Activated CD4-positive, alpha-beta T cell treated with anti-CD3 and anti-CD28 coated beads, Interleukin-2, amount 10 ng/mL, durations not matched to agents 7 days and 5 days (primary cell): ENCODE results near the gene DBX2. TPM values are rescaled to one million over a fixed set of nuclear protein-coding genes. Genes with fewer than 3 reads are reported as not detected.
"Not testable (repeated sequence)": the region's sequence is repeated elsewhere in the genome, so short reads cannot be mapped to it uniquely, and the experiment has no call there.

Experiments
- CTCF ChIA-PET: fragments of 350-600 bp; sonication (Branson Sonifier 250); formaldehyde crosslinking; loops from one replicate; lab custom pipeline; 2021; ENCODE audit warnings: antibody characterized with exemption; lab: Charles Lee
- POLR2A ChIA-PET: fragments of 350-600 bp; sonication (Branson Sonifier 250); formaldehyde crosslinking; loops from one replicate; lab custom pipeline; 2021; ENCODE audit warnings: antibody characterized with exemption; lab: Charles Lee
- DNase-seq: peaks from one replicate; pipeline ENCODE4 v3.0.0-alpha.2; 2020
- H3K27ac Mint-ChIP-seq: one replicate; pipeline ENCODE4 v1.8.0; 2021; ENCODE audit warnings: mild to moderate bottlenecking, moderate library complexity, mixed read lengths
- H3K27me3 Mint-ChIP-seq: one replicate; pipeline ENCODE4 v1.8.0; 2021; ENCODE audit warnings: mixed read lengths
- H3K36me3 Mint-ChIP-seq: one replicate; pipeline ENCODE4 v1.8.0; 2021; ENCODE audit warnings: low read depth, mixed read lengths
- H3K4me1 Mint-ChIP-seq: one replicate; pipeline ENCODE4 v1.8.0; 2021; ENCODE audit warnings: mixed read lengths
- H3K4me3 Mint-ChIP-seq: one replicate; pipeline ENCODE4 v1.8.0; 2021; ENCODE audit warnings: mild to moderate bottlenecking, moderate library complexity, mixed read lengths
- H3K9me3 Mint-ChIP-seq: one replicate; pipeline ENCODE4 v1.8.0; 2021; ENCODE audit warnings: mixed read lengths
- total RNA-seq, 2 experiments: library from RNA; stranded (reverse); gene quantifications; one replicate each; pipeline ENCODE4 v1.2.3, GENCODE V29; 2021

Gene DBX2
- total RNA-seq, 2 experiments from 2014 or later = not detected

- DNase-seq, H3K36me3 Mint-ChIP-seq, H3K9me3 Mint-ChIP-seq, H3K27ac Mint-ChIP-seq, POLR2A ChIA-PET, H3K4me3 Mint-ChIP-seq, H3K4me1 Mint-ChIP-seq: not testable (repeated sequence)
- CTCF ChIA-PET = interaction anchor here (0.6 kb wide), 1 partner anchor 1162 kb away, joined by 3 read pairs; no protein-coding TSS in a partner anchor
- peaks cover 18% of the 10 kb centered on the region for H3K27me3 Mint-ChIP-seq
These were observed 66.0 kb downstream of the DBX2 start for GRCh38 chr12:44984863-44985262.

- Mint-ChIP-seq H3K36me3 (no peaks in the 10 kb centered on the region), H3K27me3 (peaks cover 12% of the 10 kb centered on the region), H3K4me1 (no peaks in the 10 kb centered on the region), H3K27ac (no peak overlapping the region), H3K9me3 (no peaks in the 10 kb centered on the region), H3K4me3 (no peak overlapping the region)
- ChIA-PET CTCF (no interaction called here), POLR2A (no interaction called here)
- DNase-seq = no peak
These were observed 71.0 kb downstream of the DBX2 start for GRCh38 chr12:44979918-44980317.

- no peak for DNase-seq
- Mint-ChIP-seq H3K36me3 (no peaks in the 10 kb centered on the region), H3K4me1 (no peaks in the 10 kb centered on the region), H3K9me3 (no peaks in the 10 kb centered on the region), H3K27ac (no peak overlapping the region), H3K27me3 (peaks cover 2% of the 10 kb centered on the region), H3K4me3 (no peak overlapping the region)
- POLR2A ChIA-PET = no interaction called here
- CTCF ChIA-PET = no interaction called here
These were observed 74.7 kb downstream of the DBX2 start for GRCh38 chr12:44976246-44976645.

GRCh38 chr12:44972746-44973421 is 78.0 kb downstream of the DBX2 start:
- no peaks in the 10 kb centered on the region for H3K9me3 Mint-ChIP-seq
- no peaks in the 10 kb centered on the region for H3K36me3 Mint-ChIP-seq
- peaks cover 2% of the 10 kb centered on the region for H3K27me3 Mint-ChIP-seq
- H3K4me1 Mint-ChIP-seq = peaks cover 12% of the 10 kb centered on the region
- H3K4me3 Mint-ChIP-seq = no peak overlapping the region
- CTCF ChIA-PET = no interaction called here
- H3K27ac Mint-ChIP-seq = no peak overlapping the region
- POLR2A ChIA-PET = no interaction called here
- peak; percentile 9 for DNase-seq

GRCh38 chr12:44968965-44969364 is 81.9 kb downstream of the DBX2 start:
- no peaks in the 10 kb centered on the region for H3K36me3 Mint-ChIP-seq
- peaks cover 3% of the 10 kb centered on the region for H3K9me3 Mint-ChIP-seq
- peaks cover 14% of the 10 kb centered on the region for H3K4me1 Mint-ChIP-seq
- POLR2A ChIA-PET = no interaction called here
- peak; percentile 9 for DNase-seq
- H3K27me3 Mint-ChIP-seq = peaks cover 11% of the 10 kb centered on the region
- CTCF ChIA-PET = no interaction called here
- H3K4me3 Mint-ChIP-seq = no peak overlapping the region
- no peak overlapping the region for H3K27ac Mint-ChIP-seq

Other genes with a start within 250 kb of the DBX2 start
- 10 to 100 TPM; 43.6 to 55.1 TPM for gene NELL2, start 174.8 kb downstream of the DBX2 start, total RNA-seq
- gene ANO6, start 165.0 kb upstream of the DBX2 start, total RNA-seq = 10 to 100 TPM; 27.3 to 32.0 TPM